Endodermal cell (in vitro differentiated cells): ENCODE measurements around the gene CDH4. TPM values are rescaled to one million over a fixed set of nuclear protein-coding genes. Genes with fewer than 3 reads are reported as not detected.

ENCODE experiments used
- DNase-seq: peaks from one replicate; pipeline ENCODE4 v3.0.0-alpha.2; 2017
- H3K27ac ChIP-seq: 2 replicates; pipeline ENCODE4 v1.5.1; 2013; ENCODE audit warnings: mild to moderate bottlenecking, low read depth, low read length, moderate library complexity
- H3K27me3 ChIP-seq: 2 replicates; pipeline ENCODE4 v1.6.1; 2013; ENCODE audit warnings: mild to moderate bottlenecking, low read length, moderate library complexity; ENCODE audit not compliant: insufficient read depth, control insufficient read depth, poor library complexity, severe bottlenecking
- H3K36me3 ChIP-seq: 2 replicates; pipeline ENCODE4 v1.7.0; 2013; ENCODE audit warnings: mild to moderate bottlenecking, low read length, moderate library complexity; ENCODE audit not compliant: control insufficient read depth, insufficient read depth
- H3K4me1 ChIP-seq: one replicate; pipeline ENCODE4 v1.7.0; 2013; ENCODE audit warnings: low read length; ENCODE audit not compliant: control insufficient read depth, insufficient read depth
- H3K4me3 ChIP-seq: 2 replicates; pipeline ENCODE4 v1.5.1; 2013; ENCODE audit warnings: mild to moderate bottlenecking, low read length, moderate library complexity
- H3K9ac ChIP-seq: 2 replicates; pipeline ENCODE4 v1.6.1; 2013; ENCODE audit warnings: mild to moderate bottlenecking, low read length, moderate library complexity; ENCODE audit not compliant: poor library complexity, severe bottlenecking; ENCODE audit errors: extremely low read depth
- H3K9me3 ChIP-seq: 2 replicates; pipeline ENCODE4 v1.6.1; 2013; ENCODE audit warnings: mild to moderate bottlenecking, low read length, moderate library complexity; ENCODE audit not compliant: control insufficient read depth
- H3K27ac Mint-ChIP-seq: 2 replicates; pipeline ENCODE4 v1.8.0; 2020; ENCODE audit warnings: mixed read lengths
- H3K27me3 Mint-ChIP-seq: 2 replicates; pipeline ENCODE4 v1.8.0; 2021; ENCODE audit warnings: mild to moderate bottlenecking, mixed read lengths; ENCODE audit not compliant: insufficient read depth
- H3K36me3 Mint-ChIP-seq: 2 replicates; pipeline ENCODE4 v1.8.0; 2020; ENCODE audit warnings: low read depth, mixed read lengths
- H3K4me1 Mint-ChIP-seq: 2 replicates; pipeline ENCODE4 v1.8.0; 2020; ENCODE audit warnings: mixed read lengths
- H3K4me3 Mint-ChIP-seq: 2 replicates; pipeline ENCODE4 v1.8.0; 2020; ENCODE audit warnings: mild to moderate bottlenecking, moderate library complexity, mixed read lengths
- H3K9me3 Mint-ChIP-seq: 2 replicates; pipeline ENCODE4 v1.8.0; 2020; ENCODE audit warnings: mild to moderate bottlenecking, mixed read lengths
- CTCF ChIP-seq: fragments of 200-600 bp; sonication (generic); conservative IDR thresholded peaks from 2 replicates; pipeline ENCODE4 v1.5.0; 2021; ENCODE audit warnings: antibody characterized with exemption, mild to moderate bottlenecking
- WGBS, 2 experiments: methylation state at CpG; one replicate each; pipeline versions ENCODE4 v1.1.5 to v1.1.7; 2013; ENCODE audit warnings: missing lambda C conversion rate in 2 of 2, mixed read lengths in 1 of 2; ENCODE audit not compliant: insufficient coverage in 1 of 2, insufficient read length in 1 of 2; 5-methylcytosine and 5-hydroxymethylcytosine counted together
- total RNA-seq, 2 donors: library from RNA; stranded (reverse); fragmentation: NEBNext Ultra II Directional in 1 of 2; extraction: Animal tissue kit (Norgen Biotek cat#: 25700) in 1 of 2; gene quantifications; 2 replicates in 1 of 2; 3 replicates in 1 of 2; pipeline ENCODE4 v1.2.1, GENCODE V29; 2021

The CDH4 gene
- total RNA-seq, 2 donors from 2014 or later = 1.8 to 5.8 TPM

- peaks cover 26% of the 10 kb centered on the region for H3K27me3 Mint-ChIP-seq
- peak; percentile 38 for TF ChIP-seq CTCF
- Histone ChIP-seq H3K9ac (no peak overlapping the region), H3K27me3 (peaks cover 4% of the 10 kb centered on the region), H3K27ac (no peak overlapping the region), H3K36me3 (no peaks in the 10 kb centered on the region), H3K4me1 (no peaks in the 10 kb centered on the region), H3K4me3 (no peak overlapping the region), H3K9me3 (no peaks in the 10 kb centered on the region)
- no peaks in the 10 kb centered on the region for H3K36me3 Mint-ChIP-seq
- H3K4me3 Mint-ChIP-seq = no peak overlapping the region
- 95 to 96% methylated on average over 19 to 27 of the region's 27 CpGs for WGBS, 2 experiments
- peaks cover 17% of the 10 kb centered on the region for H3K4me1 Mint-ChIP-seq
- no peak overlapping the region for H3K27ac Mint-ChIP-seq
- H3K9me3 Mint-ChIP-seq = peaks cover 6% of the 10 kb centered on the region
- no peak for DNase-seq
These were observed 28.3 kb downstream of the CDH4 start for GRCh38 chr20:61280217-61280980.

GRCh38 chr20:61281286-61281795 is 29.3 kb downstream of the CDH4 start:
- Histone ChIP-seq H3K9ac (no peak overlapping the region), H3K4me1 (no peaks in the 10 kb centered on the region), H3K9me3 (no peaks in the 10 kb centered on the region), H3K36me3 (no peaks in the 10 kb centered on the region), H3K4me3 (no peak overlapping the region), H3K27ac (no peak overlapping the region), H3K27me3 (peaks cover 4% of the 10 kb centered on the region)
- Mint-ChIP-seq H3K36me3 (no peaks in the 10 kb centered on the region), H3K4me1 (peaks cover 11% of the 10 kb centered on the region), H3K27ac (no peak overlapping the region), H3K27me3 (peaks cover 31% of the 10 kb centered on the region), H3K9me3 (peaks cover 6% of the 10 kb centered on the region), H3K4me3 (no peak overlapping the region)
- TF ChIP-seq CTCF = no peak
- 87 to 90% methylated on average over 11 to 12 of the region's 12 CpGs for WGBS, 2 experiments
- DNase-seq = no peak

GRCh38 chr20:61284752-61285151 is 32.7 kb downstream of the CDH4 start:
- no peak overlapping the region for H3K9ac ChIP-seq
- Mint-ChIP-seq H3K36me3 (no peaks in the 10 kb centered on the region), H3K4me3 (no peak overlapping the region), H3K27me3 (peaks cover 21% of the 10 kb centered on the region), H3K27ac (no peak overlapping the region), H3K4me1 (no peaks in the 10 kb centered on the region), H3K9me3 (peaks cover 6% of the 10 kb centered on the region)
- no peaks in the 10 kb centered on the region for H3K9me3 ChIP-seq
- H3K4me1 ChIP-seq = no peaks in the 10 kb centered on the region
- 85 to 91% methylated on average over 2 to 5 of the region's 5 CpGs for WGBS, 2 experiments
- TF ChIP-seq CTCF = no peak
- no peak for DNase-seq
- no peaks in the 10 kb centered on the region for H3K36me3 ChIP-seq
- H3K27ac ChIP-seq = no peak overlapping the region
- H3K27me3 ChIP-seq = no peaks in the 10 kb centered on the region
- H3K4me3 ChIP-seq = no peak overlapping the region
